ENCODE results near the gene PITPNM1. TPM values are rescaled to one million over a fixed set of nuclear protein-coding genes. Genes with fewer than 3 reads are reported as not detected.
"Not testable (repeated sequence)": the region's sequence is repeated elsewhere in the genome, so short reads cannot be mapped to it uniquely, and the experiment has no call there.

The PITPNM1 gene
- total RNA-seq, 1 experiment from 2014 or later: 79.8 TPM

DNA sequence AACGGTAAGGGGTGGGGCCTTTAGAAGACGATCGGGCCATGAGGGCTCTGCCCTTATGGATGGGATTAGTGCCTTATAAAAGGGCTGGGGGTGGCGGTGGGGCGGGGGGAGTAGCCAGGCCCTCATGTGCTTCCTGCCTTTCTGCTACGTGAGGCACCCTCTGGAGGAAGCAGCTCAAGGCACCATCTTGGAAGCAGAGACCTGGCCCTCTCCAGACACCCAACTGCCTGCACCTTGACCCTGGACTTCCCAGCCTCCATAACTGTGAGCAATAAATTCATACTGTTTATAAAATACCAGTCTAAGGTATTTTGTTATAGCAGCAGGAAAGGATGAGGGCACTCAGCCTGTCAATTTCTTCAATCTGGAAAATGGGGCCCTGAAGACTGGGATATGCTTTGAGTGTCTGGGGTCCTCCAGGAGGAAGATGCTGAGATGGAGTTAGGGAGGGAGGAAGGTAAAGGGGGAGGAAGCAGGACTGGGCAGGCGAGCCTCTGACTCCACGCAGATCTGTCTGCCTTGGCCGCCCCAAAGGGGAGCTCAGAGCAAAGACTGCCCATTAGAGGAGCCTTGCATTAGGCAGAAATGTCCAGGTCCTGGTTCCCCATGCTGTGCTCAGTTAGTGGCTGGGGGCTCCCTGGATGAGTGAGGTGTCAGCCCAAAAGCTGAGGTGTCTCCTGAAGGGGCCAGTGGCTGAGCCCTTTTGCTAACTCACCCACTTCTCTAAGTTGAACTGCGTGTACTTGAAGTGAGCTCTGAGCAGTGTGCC is 12.8 kb upstream of the PITPNM1 start:
- Histone ChIP-seq H3K27ac (ENCODE audit: low read length) (no peak overlapping the region), H3K79me2 (ENCODE audit: low read length) (no peaks in the 10 kb centered on the region), H3K4me2 (ENCODE audit: low read length) (no peak overlapping the region), H3K9me3 (ENCODE audit: low read length) (no peaks in the 10 kb centered on the region), H3K27me3 (ENCODE audit: low read length) (peaks cover 8% of the 10 kb centered on the region; the same call in 1 of the 2 replicates), H3K36me3 (ENCODE audit: low read depth, low read length) (no peaks in the 10 kb centered on the region), H3K9me2 (replicated peaks; ENCODE audit: low read length) (no peaks in the 10 kb centered on the region), H2AFZ (ENCODE audit: low read length) (no peak overlapping the region), H3K4me3 (ENCODE audit: low read length) (no peak overlapping the region), H4K20me1 (ENCODE audit: low read length) (no peaks in the 10 kb centered on the region), H3F3A (ENCODE audit: low read length, unreplicated experiment) (no peaks in the 10 kb centered on the region), H3K4me1 (ENCODE audit: insufficient read depth, low read length) (no peaks in the 10 kb centered on the region), H3K9ac (ENCODE audit: low read length) (no peak overlapping the region)
- intact Hi-C loops (cut with micrococcal nuclease): no loop called here
- DNase-seq: no peak
- ATAC-seq: no peak
- POLR2A ChIA-PET (ENCODE audit: unreplicated experiment): no interaction called here
- BruUV-seq (replicated peaks): no TSS peak
- TF ChIP-seq EZH2 (IDR thresholded peaks at IDR 0.05; ENCODE audit: low read length, unreplicated experiment) (no peak), EZH2phosphoT487 (IDR thresholded peaks at IDR 0.05; ENCODE audit: borderline replicate concordance, low read length) (no peak)
- TF ChIP-seq, protein P1, sequence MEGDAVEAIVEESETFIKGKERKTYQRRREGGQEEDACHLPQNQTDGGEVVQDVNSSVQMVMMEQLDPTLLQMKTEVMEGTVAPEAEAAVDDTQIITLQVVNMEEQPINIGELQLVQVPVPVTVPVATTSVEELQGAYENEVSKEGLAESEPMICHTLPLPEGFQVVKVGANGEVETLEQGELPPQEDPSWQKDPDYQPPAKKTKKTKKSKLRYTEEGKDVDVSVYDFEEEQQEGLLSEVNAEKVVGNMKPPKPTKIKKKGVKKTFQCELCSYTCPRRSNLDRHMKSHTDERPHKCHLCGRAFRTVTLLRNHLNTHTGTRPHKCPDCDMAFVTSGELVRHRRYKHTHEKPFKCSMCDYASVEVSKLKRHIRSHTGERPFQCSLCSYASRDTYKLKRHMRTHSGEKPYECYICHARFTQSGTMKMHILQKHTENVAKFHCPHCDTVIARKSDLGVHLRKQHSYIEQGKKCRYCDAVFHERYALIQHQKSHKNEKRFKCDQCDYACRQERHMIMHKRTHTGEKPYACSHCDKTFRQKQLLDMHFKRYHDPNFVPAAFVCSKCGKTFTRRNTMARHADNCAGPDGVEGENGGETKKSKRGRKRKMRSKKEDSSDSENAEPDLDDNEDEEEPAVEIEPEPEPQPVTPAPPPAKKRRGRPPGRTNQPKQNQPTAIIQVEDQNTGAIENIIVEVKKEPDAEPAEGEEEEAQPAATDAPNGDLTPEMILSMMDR (conservative IDR thresholded peaks at IDR 0.05; ENCODE audit: low read depth, low read length): no peak
- CTCF ChIA-PET: no interaction called here

DNA sequence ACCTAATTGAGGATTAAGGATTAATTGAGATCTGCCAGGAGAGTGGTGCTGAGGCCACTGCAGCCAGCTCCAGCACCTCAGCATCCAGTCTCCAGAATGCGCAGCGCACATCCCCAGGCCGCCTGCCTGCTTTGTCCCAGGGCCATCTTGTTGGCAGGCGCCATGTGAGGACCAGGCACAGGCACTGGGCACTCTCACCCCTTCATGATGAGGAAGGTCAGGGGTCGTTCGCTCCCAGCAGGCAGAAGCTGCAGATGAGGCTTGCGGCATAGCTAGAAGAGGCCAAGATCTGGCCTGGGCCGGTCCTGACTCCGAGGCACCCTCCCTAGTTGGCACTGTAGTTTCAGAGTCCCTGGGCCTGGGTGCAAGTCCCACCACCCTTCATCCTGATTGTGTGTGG is 11.6 kb upstream of the PITPNM1 start:
- BruUV-seq (replicated peaks): no TSS peak
- Histone ChIP-seq H2AFZ (ENCODE audit: low read length) (no peak overlapping the region), H3K36me3 (ENCODE audit: low read depth, low read length) (no peaks in the 10 kb centered on the region), H3K4me2 (ENCODE audit: low read length) (no peak overlapping the region), H3K9ac (ENCODE audit: low read length) (no peak overlapping the region), H3K9me3 (ENCODE audit: low read length) (no peaks in the 10 kb centered on the region), H3K4me1 (ENCODE audit: insufficient read depth, low read length) (no peaks in the 10 kb centered on the region), H3K4me3 (ENCODE audit: low read length) (no peak overlapping the region), H3K27me3 (ENCODE audit: low read length) (peaks cover 8% of the 10 kb centered on the region; the same call in 1 of the 2 replicates), H3F3A (ENCODE audit: low read length, unreplicated experiment) (no peaks in the 10 kb centered on the region), H3K9me2 (replicated peaks; ENCODE audit: low read length) (no peaks in the 10 kb centered on the region), H3K27ac (ENCODE audit: low read length) (no peak overlapping the region), H3K79me2 (ENCODE audit: low read length) (no peaks in the 10 kb centered on the region), H4K20me1 (ENCODE audit: low read length) (no peaks in the 10 kb centered on the region)
- TF ChIP-seq, protein P1 (conservative IDR thresholded peaks at IDR 0.05; ENCODE audit: low read depth, low read length): no peak
- TF ChIP-seq EZH2phosphoT487 (IDR thresholded peaks at IDR 0.05; ENCODE audit: borderline replicate concordance, low read length) (no peak), EZH2 (IDR thresholded peaks at IDR 0.05; ENCODE audit: low read length, unreplicated experiment) (no peak)
- POLR2A ChIA-PET (ENCODE audit: unreplicated experiment): no interaction called here
- CTCF ChIA-PET: no interaction called here
- ATAC-seq (no peak), DNase-seq (no peak)
- intact Hi-C loops (cut with micrococcal nuclease): no loop called here

DNA sequence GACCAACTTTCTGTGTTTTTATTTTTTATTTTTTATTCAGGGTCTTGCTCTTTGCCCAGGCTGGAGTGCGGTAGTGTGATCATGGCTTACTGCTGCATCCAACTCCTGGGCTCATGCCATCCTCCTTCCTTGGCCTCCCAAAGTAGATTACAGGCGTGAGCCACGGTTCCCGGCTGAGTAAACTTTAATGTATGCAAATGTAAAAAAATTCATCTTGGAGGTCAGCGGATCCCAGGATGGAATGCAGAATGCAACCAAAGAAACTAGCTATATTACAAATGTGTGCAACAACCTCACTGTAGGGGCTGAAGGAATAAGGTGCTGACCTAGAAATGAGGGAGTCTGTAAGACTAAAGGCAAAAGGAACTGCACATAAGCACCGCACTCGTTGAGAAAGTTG is 9.0 kb upstream of the PITPNM1 start:
- H3K27ac ChIP-seq (ENCODE audit: low read length): no peak overlapping the region
- CTCF ChIA-PET: no interaction called here
- ATAC-seq (no peak), DNase-seq (no peak)
- H3K9me3 ChIP-seq (ENCODE audit: low read length): no peaks in the 10 kb centered on the region
- H3K4me2 ChIP-seq (ENCODE audit: low read length): no peak overlapping the region
- H2AFZ ChIP-seq (ENCODE audit: low read length): no peak overlapping the region
- peaks cover 8% of the 10 kb centered on the region; the same call in 1 of the 2 replicates for H3K27me3 ChIP-seq (ENCODE audit: low read length)
- H4K20me1 ChIP-seq (ENCODE audit: low read length): no peaks in the 10 kb centered on the region
- H3F3A ChIP-seq (ENCODE audit: low read length, unreplicated experiment): no peaks in the 10 kb centered on the region
- H3K4me1 ChIP-seq (ENCODE audit: insufficient read depth, low read length): peaks cover under 1% of the 10 kb centered on the region
- BruUV-seq (replicated peaks): no TSS peak
- intact Hi-C loops (cut with micrococcal nuclease): no loop called here
- no peak overlapping the region for H3K9ac ChIP-seq (ENCODE audit: low read length)
- TF ChIP-seq, protein P1 (conservative IDR thresholded peaks at IDR 0.05; ENCODE audit: low read depth, low read length): no peak
- TF ChIP-seq EZH2phosphoT487 (IDR thresholded peaks at IDR 0.05; ENCODE audit: borderline replicate concordance, low read length): no peak
- TF ChIP-seq EZH2 (IDR thresholded peaks at IDR 0.05; ENCODE audit: low read length, unreplicated experiment): no peak
- H3K9me2 ChIP-seq (replicated peaks; ENCODE audit: low read length): no peaks in the 10 kb centered on the region
- H3K36me3 ChIP-seq (ENCODE audit: low read depth, low read length): no peaks in the 10 kb centered on the region
- POLR2A ChIA-PET (ENCODE audit: unreplicated experiment): no interaction called here
- no peak overlapping the region for H3K4me3 ChIP-seq (ENCODE audit: low read length)
- no peaks in the 10 kb centered on the region for H3K79me2 ChIP-seq (ENCODE audit: low read length)

DNA sequence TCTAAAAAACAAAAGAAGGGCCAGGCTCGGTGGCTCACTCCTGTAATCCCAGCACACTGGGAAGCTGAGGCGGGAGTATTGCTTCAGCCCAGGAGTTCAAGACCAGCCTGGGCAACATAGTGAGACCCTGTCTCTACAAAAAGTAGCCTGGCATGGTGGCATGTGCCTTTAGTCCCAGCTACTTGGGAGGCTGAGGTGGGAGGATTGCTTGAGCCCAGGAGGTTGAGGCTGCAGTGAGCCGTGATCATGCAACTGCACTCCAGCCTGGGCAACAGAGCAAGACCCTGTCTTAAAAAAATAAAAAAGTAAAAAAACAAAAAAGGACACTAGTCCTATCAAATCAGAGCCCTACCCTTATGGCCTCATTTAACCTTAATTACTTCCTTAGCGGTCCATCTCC is 6.4 kb upstream of the PITPNM1 start:
- DNase-seq; CTCF ChIA-PET; H3K4me3 ChIP-seq (ENCODE audit: low read length); ATAC-seq; H3K27me3 ChIP-seq (ENCODE audit: low read length); H3K9me2 ChIP-seq (replicated peaks; ENCODE audit: low read length); H3F3A ChIP-seq (ENCODE audit: low read length, unreplicated experiment); H2AFZ ChIP-seq (ENCODE audit: low read length); H4K20me1 ChIP-seq (ENCODE audit: low read length); H3K9ac ChIP-seq (ENCODE audit: low read length); H3K27ac ChIP-seq (ENCODE audit: low read length); H3K36me3 ChIP-seq (ENCODE audit: low read depth, low read length); H3K9me3 ChIP-seq (ENCODE audit: low read length); POLR2A ChIA-PET (ENCODE audit: unreplicated experiment); BruUV-seq (replicated peaks); H3K79me2 ChIP-seq (ENCODE audit: low read length); H3K4me2 ChIP-seq (ENCODE audit: low read length); intact Hi-C loops (cut with micrococcal nuclease): not testable (repeated sequence)
- peaks cover 15% of the 10 kb centered on the region for H3K4me1 ChIP-seq (ENCODE audit: insufficient read depth, low read length)
